ENCODE data around the gene HSF2BP.

HSF2BP gene

GRCh38 chr21:43585924-43586413 lies 73.3 kb downstream of the HSF2BP start:
- DNase-seq (ENCODE audit: low read depth) = no peak
- TF ChIP-seq CTCF (IDR thresholded peaks at IDR 0.05; ENCODE audit: low read depth, low read length, missing control alignments) = no peak
- no peak overlapping the region for H3K4me3 ChIP-seq (ENCODE audit: low read depth, low read length)

DNA sequence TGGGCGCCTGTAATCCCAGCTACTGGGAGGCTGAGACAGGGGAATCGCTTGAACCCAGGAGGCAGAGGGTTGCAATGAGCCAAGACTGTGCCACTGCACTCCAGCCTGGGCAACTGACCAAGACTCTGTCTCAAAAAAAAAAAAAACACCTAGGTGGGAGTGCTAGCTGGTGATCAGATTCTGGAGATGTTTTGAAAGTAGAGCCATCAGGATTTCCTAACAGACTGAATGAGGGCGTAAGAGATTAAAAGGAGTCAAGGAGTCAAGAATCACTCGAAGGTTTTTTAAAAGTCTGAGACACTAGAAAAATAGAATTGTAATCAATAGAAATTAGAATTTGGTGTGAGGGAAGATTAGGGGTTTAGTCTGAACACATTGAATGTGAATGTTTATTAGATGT lies 73.8 kb downstream of the HSF2BP start:
- H3K4me3 ChIP-seq (ENCODE audit: low read depth, low read length) = no peak overlapping the region
- no peak for TF ChIP-seq CTCF (IDR thresholded peaks at IDR 0.05; ENCODE audit: low read depth, low read length, missing control alignments)
- no peak for DNase-seq (ENCODE audit: low read depth)

- TF ChIP-seq CTCF (IDR thresholded peaks at IDR 0.05; ENCODE audit: low read depth, low read length, missing control alignments) = no peak
- DNase-seq (ENCODE audit: low read depth) = no peak
- H3K4me3 ChIP-seq (ENCODE audit: low read depth, low read length) = no peak overlapping the region
These were observed 77.8 kb downstream of the HSF2BP start for GRCh38 chr21:43581453-43581852.

DNA sequence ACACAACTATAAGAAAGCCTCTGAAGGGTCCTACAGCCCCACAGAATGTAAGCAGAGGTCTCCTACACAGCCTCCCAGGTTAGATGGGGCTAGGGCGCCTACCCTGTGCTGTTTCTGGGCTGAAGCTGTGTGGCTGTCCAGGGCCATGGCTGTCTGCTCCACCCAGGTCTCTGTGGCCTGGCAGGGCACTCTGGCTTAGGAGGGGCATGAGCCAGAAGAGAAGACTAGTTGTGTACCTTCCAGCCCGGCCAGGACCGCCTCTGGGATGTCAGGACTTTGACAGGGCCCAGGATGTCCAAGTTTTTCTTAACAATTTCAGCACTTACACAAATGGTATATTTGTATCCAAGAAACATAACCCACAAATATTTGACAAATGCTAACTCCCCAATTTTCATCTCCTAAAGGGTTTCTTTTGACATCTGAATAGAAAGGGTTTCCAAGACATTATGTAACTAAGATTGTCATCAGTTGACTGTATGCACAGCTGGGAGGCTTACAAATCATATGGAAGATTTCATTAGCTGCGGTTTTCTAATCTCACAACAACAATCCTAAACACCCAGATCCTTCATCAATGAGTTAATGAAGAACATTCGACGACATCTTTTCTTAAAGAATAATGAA lies 80.5 kb downstream of the HSF2BP start:
- DNase-seq (ENCODE audit: low read depth) = no peak
- no peak overlapping the region for H3K4me3 ChIP-seq (ENCODE audit: low read depth, low read length)
- TF ChIP-seq CTCF (IDR thresholded peaks at IDR 0.05; ENCODE audit: low read depth, low read length, missing control alignments) = no peak

DNA sequence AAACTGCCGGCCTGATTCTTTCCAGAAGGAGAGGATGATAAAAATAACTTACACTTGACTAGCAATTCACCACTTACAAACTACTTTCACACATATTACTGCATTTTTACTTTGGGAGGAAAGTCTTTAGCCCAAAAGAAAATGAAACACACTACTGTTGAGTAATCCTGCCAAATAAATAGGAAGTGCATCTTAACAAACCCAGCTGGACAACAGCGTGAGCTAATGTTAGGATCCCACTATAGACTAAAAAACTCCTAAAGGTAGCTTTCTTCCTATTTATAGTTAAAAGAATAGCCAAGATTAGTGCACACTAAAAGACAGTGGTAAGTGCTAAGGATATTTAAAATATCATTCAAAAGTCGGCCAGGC lies 83.8 kb downstream of the HSF2BP start:
- TF ChIP-seq CTCF (IDR thresholded peaks at IDR 0.05; ENCODE audit: low read depth, low read length, missing control alignments) = no peak
- no peak overlapping the region for H3K4me3 ChIP-seq (ENCODE audit: low read depth, low read length)
- DNase-seq (ENCODE audit: low read depth) = no peak

DNA sequence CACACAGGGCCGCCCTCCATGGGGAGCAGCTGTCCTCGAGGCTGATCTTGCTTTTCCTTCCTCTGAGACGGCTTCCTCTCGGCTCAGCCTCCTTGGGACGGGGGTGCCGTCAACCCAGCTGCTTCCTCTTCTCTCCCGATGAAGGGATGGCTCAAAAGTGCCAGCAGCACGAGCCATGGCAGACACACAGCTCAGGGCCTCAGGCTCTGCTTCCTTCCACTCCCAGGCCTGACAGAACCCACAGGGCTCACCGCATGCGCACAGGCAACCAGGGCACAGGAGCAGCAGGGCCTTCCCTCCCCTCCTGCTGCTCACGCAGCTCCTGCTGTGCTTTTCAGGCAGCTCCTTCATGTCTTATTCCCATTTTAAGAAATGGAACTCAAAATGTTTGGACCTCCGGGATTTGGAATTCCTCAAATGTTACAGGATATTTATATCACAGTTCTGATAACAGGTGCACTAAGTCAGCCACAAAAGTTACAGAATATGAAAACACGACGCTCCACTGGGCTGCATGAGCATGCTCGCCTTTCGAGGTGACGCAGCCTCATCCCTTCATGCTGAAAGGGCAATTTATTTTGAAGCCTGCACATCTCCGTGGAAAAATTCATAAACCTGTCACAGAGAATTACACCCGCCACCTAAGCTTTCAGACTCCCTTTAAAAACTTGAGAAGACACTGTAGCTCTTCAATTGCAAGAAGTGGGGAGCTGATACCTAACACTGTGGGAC lies 84.4 kb downstream of the HSF2BP start:
- no peak for DNase-seq (ENCODE audit: low read depth)
- TF ChIP-seq CTCF (IDR thresholded peaks at IDR 0.05; ENCODE audit: low read depth, low read length, missing control alignments) = no peak
- no peak overlapping the region for H3K4me3 ChIP-seq (ENCODE audit: low read depth, low read length)

DNA sequence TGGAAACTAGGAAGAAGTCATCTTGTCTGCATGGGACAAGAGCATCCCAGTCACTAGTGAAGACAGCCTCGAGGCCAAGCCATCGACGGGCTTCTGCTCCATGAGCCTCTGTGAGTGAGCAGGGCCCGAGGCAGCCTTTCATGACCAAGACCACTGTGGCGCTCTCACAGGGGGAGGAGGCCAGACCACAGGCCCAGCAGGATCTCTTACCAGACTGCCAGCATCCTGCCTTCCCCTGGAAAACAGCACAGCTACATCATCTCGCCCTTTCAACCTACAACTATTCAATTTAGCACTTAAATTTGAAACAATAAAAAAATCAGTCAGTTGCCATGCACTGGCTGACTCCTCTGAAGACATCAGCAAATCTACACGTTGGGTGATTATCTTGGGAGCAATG lies 85.4 kb downstream of the HSF2BP start:
- no peak for TF ChIP-seq CTCF (IDR thresholded peaks at IDR 0.05; ENCODE audit: low read depth, low read length, missing control alignments)
- DNase-seq (ENCODE audit: low read depth) = no peak
- H3K4me3 ChIP-seq (ENCODE audit: low read depth, low read length) = no peak overlapping the region
